Measurements from ENCODE around the gene GDNF.
"Not testable (repeated sequence)": the region's sequence is repeated elsewhere in the genome, so short reads cannot be mapped to it uniquely, and the experiment has no call there.

Gene GDNF

DNA sequence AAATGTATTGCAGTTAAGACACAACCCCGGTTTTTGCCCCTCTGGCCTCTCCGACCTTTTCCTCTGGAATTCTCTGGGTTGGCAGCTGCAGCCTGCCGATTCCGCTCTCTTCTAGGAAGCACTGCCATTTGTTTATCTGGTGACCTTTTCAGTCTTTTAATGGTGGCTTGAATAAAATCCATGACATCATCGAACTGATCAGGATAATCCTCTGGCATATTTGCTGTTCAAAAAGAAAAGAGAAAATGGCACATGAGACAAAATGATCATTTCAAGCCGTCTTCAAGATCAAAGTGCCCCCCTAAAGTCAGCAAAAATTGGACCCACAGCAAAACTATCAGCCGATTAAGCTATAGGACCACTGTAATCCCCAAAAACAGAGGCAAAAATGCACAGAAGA is 23.9 kb downstream of the GDNF start:
- DNase-seq, result no peak

- DNase-seq, result no peak
Observed at GRCh38 chr5:37814699-37815098, 25.1 kb downstream of the GDNF start.

DNA sequence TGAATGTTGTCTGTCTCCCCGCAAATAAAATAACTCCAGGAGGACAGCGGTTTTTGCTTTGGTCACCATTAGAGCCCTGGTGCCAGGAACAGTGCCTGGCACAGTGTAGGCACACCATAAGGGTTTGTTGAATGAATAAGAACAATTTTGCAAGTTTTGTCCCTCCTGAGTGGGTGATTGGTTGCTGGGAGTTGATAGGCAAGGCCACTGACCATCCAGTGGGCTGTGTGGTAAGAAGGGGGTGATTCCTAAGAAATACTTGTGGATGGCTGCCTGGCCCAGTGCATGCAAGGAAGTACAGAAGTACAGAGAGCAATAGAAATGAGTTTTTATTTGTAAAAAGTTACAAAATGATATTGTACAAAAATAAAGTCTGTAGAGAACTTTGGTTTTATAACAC is 27.5 kb downstream of the GDNF start:
- peak in 1 of 2 experiments; percentile 21 for DNase-seq

DNA sequence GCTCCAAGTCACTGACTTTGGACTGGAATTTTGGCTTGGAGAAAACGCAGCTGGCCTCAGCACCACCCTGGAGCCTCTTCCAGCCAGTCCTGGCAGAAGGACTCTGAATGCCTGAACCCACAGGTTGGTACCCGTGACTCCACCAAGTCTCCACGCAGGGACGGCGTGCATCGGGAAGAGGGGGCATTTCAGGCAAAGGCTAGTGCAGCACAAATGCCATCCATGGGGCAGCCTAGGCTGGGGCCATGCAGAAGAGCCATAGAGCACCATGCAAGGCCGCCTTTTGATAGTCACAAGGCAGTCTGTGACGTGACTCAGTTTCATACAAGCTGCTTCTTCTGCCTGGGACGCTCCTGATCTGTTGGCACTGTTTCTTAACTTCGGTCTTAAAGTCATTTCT is 28.0 kb downstream of the GDNF start:
- DNase-seq, result peak in 1 of 2 experiments; percentile 56

DNA sequence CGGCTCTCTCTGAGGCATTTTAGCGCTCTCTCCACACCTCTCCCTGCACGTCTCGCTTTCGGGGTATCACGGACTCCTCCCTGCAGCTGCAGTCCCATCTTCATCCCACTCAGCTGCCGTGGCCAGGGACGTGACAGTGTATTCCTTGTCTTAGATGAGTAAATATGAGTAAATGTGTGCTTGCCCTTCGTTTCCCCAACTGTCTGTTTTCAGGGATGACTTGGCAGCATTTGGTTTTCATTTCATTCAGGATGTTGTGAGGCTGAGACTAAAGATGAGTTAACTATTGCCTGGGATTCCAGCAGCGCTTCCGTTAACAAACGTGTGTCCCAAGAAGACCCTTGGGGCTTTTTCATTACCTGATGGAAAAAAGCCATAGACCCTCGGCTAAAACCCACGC is 29.5 kb downstream of the GDNF start:
- DNase-seq, result no peak

- DNase-seq, result no peak
Observed at GRCh38 chr5:37808945-37809344, 30.9 kb downstream of the GDNF start.

DNA sequence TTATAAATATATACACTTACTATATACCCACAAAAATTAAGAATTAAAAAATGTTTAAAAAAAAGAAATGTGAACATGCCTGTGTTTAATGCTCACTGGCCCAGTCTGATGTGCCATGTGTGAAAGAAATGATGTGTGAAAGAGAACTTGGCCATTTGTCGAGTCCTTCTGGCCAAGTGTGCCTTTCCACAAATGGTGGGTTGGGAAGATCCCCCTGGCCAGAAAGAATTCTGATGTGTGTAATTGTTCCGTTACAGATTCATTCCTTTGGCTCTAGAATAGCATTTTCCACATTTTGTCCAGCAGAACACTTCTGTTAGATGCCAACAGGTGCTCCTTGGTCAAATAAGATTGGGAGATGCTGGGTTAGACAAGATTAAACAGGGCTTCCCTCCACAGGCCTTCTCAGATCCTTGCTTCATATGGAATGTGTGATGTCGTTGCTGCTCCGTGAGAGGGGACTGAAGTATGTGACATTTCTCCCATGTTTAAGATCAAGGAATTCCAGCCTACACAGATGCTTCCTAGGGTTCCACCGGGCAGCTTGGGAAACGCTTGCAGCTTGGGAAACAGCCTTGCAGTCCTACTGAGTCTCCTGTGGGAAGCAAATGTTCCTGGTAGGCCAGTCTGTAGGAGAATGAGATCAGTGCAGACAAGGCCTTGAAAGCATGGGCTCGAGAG is 32.1 kb downstream of the GDNF start:
- peak; percentile 44 to 80 for DNase-seq

- no peak for DNase-seq
Observed at GRCh38 chr5:37807015-37807414, 32.8 kb downstream of the GDNF start.

DNA sequence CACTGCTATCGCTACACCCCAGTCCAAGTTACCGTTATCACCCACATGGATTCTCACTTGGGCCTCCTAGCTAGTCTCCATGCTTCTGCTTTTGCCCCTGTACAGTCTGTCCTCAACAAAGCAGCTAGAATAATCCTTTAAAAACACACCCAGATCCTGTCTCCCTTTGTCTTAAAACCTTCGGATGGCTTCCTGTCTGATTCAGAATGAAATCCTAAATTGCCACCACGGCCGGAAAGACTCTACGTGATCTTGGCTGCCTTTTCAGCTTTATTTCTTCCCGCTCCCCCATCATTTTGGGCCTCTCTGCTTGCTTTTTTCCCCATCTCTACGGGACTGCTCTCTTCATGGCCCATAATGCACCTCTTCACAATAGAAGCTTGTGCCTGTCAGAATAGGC is 33.4 kb downstream of the GDNF start:
- no peak for DNase-seq

DNA sequence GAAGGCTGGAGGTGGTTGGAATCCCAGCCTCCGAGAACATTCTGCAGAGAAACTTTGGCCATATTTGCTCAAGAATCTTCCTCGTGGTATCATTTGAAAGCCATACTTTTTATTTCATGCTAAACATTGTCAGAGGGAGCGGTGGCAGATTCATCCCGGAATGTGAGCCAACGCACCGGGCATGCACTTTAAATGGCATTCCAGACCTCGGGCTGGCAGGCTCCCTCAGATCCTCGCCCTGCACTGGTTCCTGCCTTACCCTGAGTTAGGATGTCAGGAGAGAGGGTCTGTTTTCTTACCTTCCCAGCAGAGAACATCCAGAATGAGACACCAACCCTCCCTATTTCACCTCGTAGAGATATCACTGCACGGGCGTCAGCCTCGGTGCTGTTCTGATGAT is 33.8 kb downstream of the GDNF start:
- DNase-seq, result peak in 1 of 2 experiments; percentile 27

DNA sequence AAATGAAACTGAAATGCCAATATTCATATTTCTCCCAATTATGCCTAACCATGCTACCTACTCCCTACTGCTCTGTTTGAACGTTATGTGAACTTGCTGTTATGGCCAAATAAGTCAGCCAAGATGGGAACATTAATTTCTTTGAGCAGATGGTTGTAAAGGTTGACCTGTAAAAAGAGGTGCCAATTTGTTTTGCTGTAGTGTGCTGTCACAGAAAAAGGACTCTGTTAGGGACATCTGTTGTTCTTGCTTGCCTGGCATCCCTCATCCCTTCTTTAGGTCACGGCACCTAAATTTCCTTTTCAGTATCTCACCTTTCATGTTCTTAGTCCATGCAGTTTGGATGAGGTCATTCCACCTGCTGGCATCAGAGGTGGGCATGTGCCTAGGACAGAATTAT is 35.4 kb downstream of the GDNF start:
- peak in 1 of 2 experiments; percentile 44 for DNase-seq

DNA sequence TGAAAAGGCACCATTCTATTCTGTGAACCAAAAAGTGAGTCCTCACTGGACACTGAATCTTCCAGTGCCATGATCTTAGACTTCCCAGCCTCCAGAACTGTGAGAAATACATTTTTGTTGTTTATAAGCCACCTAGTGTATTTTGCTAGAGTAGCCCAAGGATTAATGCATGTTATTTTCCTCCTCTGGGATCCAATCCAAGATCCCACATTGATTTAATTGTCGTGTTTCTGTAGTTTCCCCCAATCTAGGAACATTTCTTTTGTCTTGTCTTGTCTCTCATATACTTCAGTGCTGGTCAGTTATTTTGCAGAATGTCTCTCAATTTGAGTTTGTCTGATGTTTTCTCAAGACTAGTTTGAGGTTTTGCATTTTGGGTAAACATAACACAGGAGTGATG is 36.4 kb downstream of the GDNF start:
- DNase-seq, result no peak

- DNase-seq, result no peak
Observed at GRCh38 chr5:37801521-37801920, 38.3 kb downstream of the GDNF start.

- no peak for DNase-seq
Observed at GRCh38 chr5:37799865-37800421, 39.9 kb downstream of the GDNF start.

- DNase-seq, result not testable (repeated sequence)
Observed at GRCh38 chr5:37796435-37796834, 43.4 kb downstream of the GDNF start.

DNA sequence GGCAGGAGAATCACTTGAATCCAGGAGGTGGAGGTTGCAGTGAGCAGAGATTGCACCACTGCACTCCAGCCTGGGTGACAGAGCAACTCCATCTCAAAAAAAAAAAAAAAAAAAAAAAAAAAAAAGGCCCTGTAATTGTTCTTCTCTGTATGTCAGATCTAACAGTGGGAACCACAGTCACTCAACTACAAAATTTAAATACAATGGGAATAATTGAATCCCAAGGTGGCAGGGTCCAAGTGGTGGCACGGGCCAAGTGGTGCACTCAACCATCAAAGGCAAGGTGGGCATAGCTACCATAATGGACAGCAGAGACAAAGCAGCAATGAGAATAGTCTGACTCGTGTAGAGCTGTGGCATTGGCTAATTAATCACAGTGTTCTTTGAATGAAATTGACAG is 44.5 kb downstream of the GDNF start:
- not testable (repeated sequence) for DNase-seq

GRCh38 chr5:37792975-37793631 is 46.7 kb downstream of the GDNF start:
- DNase-seq, result no peak

DNA sequence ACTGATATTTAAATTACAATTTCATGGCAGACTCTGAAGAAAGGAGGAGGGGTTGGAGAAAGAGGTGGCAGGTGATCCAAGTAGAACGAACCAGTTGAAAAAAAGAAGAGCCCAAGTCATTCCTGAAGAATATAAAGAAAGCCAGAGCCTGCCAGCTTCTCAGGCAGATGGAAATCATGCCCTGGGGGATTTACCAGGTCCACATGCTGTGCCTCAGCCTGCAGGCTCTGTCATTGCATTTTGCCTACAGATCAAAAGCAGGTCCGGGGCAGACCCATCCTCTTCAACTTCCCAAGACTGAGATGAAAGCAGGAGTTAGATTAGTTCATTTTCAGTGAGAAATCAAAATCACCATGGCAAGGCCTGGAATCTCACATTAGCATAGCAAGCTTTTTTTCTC is 48.5 kb downstream of the GDNF start:
- peak in 1 of 2 experiments; percentile 31 for DNase-seq

DNA sequence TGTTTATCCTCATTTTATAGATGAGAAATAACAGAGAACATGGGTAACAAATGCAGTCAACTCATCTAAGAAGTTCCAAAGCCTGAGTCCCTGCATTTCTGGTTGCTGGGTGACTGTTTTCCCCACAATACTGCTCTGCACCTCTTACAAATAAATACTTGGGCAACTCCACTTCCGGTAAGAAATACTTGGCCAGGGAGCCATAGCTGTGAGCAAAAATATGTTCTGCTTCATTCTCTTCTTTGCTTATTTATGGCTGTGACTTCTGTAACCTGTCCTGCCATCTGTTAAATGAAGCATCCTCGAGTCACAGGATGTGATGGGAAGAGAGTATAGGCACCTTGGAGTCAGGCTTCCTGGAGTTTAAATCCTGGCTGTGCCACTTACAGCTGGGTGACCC is 49.9 kb downstream of the GDNF start:
- no peak for DNase-seq

DNA sequence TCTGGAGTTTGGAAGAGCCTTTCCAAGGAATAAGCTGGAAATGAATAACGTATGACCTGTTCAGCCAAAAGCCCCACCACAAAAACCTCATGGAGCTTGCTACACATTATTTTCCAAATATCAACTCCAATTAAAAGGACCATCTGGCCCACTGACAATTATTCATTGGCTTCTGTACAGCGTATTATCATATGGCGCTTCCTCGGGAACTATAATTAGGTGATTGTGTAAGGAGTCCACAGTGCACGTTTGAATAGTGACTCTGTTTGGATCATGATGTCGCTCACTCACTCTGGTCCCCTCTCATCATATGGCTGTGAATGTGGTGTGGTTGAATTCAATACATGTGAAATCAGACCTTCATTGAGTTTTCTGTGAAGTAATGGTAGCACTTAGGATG is 52.1 kb downstream of the GDNF start:
- DNase-seq, result peak; percentile 78 to 90

DNA sequence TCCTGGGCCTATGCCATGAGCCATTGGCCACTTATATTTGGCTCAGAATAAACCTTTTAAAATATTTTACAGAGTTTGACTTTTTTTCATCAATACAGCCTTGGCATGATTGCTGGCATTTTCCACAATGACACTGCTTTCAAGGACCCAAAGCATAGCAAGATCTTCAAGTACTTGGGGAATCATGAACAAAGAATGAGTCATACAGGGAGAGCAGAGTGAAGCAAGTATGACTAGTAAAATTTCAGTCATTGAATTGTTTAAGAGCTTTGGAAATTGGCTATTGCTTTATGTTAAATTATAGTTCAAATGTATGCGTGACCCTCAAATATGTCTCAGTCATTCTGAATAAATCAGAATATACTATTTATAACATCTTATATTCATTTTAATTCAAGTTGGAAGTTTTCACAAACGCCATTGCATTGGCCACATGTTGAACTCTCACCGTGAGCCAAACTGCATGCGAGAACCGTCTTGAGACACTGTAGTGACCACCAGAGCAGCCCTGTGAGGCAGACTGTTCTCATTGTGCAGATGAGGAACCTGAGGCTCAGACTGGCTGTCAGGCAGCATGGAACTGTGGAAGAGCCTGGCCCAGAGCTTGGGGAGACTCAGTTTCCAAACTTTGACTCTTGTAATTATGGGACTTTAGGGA is 52.9 kb downstream of the GDNF start:
- peak in 1 of 2 experiments; percentile 55 for DNase-seq

- no peak for DNase-seq
Observed at GRCh38 chr5:37786416-37786815, 53.4 kb downstream of the GDNF start.

DNA sequence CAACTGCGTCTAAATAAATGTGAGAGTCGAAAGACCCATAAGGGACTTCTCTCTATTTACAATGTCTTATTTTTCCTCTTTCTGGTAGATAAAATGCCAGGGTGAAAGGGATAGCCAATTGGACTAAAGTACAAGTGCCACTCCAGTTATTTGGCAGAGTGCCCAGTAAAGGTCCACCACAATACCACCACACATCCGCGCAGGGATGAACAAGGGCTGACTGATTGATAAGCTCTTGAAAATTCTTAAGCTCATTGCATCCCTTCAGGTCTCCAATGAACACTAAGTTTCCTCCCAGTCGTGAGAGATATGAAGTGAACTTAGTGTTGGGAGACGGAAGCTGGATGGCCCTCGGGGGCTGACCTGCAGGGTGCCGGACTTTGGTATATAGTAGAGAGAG is 58.4 kb downstream of the GDNF start:
- not testable (repeated sequence) for DNase-seq

Measured in NCI-H446 (cell line).